Left lung (tissue), 10 donors: ENCODE data around the gene ARID3C. TPM values are rescaled to one million over a fixed set of nuclear protein-coding genes. Genes with fewer than 3 reads are reported as not detected.

Source experiments
- ATAC-seq: fragments of 200-7000 bp; cut with Tn5 transposase; one replicate; pipeline ENCODE4 v1.9.1; 2020; ENCODE audit warnings: moderate library complexity
- DNase-seq, 4 donors: peaks; one replicate each; pipeline ENCODE4 v3.0.0-alpha.2; 2013 to 2020
- H3K27ac ChIP-seq, 2 donors: fragments of 200-600 bp; sonication (generic) in 1 of 2; one replicate each; pipeline versions ENCODE4 v1.5.0 to v1.8.0; 2020 to 2021
- H3K27me3 ChIP-seq, 2 donors: fragments of 200-600 bp; sonication (generic) in 1 of 2; one replicate each; pipeline versions ENCODE4 v1.5.0 to v1.8.0; 2020 to 2021
- H3K36me3 ChIP-seq, 2 donors: fragments of 200-600 bp; sonication (generic) in 1 of 2; one replicate each; pipeline versions ENCODE4 v1.5.0 to v1.8.0; 2020 to 2021
- H3K4me1 ChIP-seq, 2 donors: fragments of 200-600 bp; one replicate each; pipeline ENCODE4 v1.8.0; 2021
- H3K4me3 ChIP-seq, 2 donors: fragments of 200-600 bp; sonication (generic) in 1 of 2; one replicate each; pipeline versions ENCODE4 v1.5.0 to v1.8.0; 2020 to 2021; ENCODE audit warnings: mild to moderate bottlenecking in 1 of 2
- H3K9me3 ChIP-seq, 2 donors: fragments of 200-600 bp; sonication (generic) in 1 of 2; one replicate each; pipeline versions ENCODE4 v1.5.0 to v1.8.0; 2020 to 2021
- intact Hi-C, 2 donors: fragments of 100-400 bp; cut with DNase I; formaldehyde crosslinking; loops; one replicate each; pipeline versions ENCODE4 v1.11.2 to v1.14.2; 2022
- polyA plus RNA-seq, 6 donors: library from polyadenylated mRNA; unstranded; fragments of 120-200 nt; gene quantifications; one replicate each; pipeline ENCODE4 v1.2.1, GENCODE V29; 2013; ENCODE audit not compliant: insufficient read length in 6 of 6
- total RNA-seq, 2 donors: library from RNA; stranded (reverse); fragmentation: NEBNext Ultra II Directional; extraction: Animal tissue kit (Norgen Biotek cat#: 25700); gene quantifications; one replicate each; pipeline ENCODE4 v1.2.1, GENCODE V29; 2021
- TF ChIP-seq, protein P1 (sequence below), 2 donors: fragments of 200-600 bp; sonication (generic) in 1 of 2; IDR thresholded peaks; one replicate each; pipeline versions ENCODE4 v1.5.0 to v1.8.0; 2021; ENCODE audit warnings: antibody characterized with exemption in 2 of 2
- donor health status: DM: no; HTN: yes; CAD: no.
- donor health status: DM: no; HTN: no; CAD: no.

Gene ARID3C
- total and polyA plus RNA-seq, 8 donors = 0.13 to 0.24 (median 0.15) TPM; not detected in 5

DNA sequence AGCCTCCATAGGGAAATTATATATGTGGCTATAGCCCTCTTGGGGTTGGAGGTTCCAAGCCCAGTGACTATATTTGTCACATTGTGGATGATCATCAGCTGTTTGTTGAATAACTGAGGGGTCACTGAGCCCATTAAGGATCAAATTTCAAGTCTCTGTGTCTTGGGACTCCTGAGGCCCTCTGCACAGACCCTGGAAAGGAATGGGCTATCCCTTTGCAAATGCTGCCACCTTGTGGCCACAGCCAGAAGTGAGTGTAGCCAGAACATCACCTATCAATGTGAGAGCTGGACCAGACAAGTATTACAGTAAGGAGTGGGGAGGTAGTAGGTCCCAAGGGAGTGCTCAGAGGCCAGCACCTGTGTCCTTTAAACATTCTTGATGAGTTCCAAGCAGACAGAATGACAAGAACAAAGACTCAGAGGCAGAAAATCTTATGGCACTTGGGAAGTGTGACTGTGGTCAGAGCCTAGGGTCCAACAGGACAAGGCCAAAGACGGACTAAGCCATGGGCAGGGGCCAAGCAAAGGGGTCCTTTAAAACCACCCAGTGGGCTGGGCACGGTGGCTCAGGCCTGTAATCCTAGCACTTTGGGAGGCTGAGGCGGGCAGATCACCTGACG, 25.1 kb downstream of the ARID3C start:
- peak; percentile 70 to 88 (median 78) for DNase-seq

DNA sequence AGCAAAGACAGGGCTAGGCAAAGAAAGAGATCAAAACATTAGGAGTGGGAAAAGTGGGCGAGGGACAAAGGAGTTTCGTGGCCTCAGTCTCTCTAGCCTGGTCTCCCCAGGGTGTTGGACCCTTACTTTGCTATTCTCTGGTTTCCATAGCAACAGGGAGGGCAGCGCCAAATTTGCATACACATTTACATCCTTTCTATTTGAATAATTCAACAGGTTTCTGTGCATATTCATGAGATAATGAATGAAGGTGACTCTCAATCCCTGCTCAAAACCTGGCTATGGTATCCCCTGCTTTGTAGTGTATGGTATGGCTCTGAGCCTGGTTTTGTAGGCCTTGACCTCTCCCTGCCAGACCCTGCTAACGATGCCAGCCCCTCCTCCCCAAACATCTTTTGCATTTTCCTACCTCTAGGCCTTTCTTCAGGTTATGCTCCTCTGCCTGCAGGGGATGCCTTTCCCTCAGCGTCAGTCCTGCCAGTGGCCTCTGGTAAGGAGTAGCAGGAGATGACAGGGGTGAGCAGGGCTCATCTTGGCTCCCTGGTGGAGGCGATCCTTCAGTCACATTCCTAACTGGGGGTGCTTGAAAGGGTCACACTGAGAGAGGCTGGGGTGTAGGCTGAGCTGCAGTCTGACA, 26.8 kb downstream of the ARID3C start:
- H3K4me3 ChIP-seq = no peak overlapping the region
- TF ChIP-seq, protein P1, sequence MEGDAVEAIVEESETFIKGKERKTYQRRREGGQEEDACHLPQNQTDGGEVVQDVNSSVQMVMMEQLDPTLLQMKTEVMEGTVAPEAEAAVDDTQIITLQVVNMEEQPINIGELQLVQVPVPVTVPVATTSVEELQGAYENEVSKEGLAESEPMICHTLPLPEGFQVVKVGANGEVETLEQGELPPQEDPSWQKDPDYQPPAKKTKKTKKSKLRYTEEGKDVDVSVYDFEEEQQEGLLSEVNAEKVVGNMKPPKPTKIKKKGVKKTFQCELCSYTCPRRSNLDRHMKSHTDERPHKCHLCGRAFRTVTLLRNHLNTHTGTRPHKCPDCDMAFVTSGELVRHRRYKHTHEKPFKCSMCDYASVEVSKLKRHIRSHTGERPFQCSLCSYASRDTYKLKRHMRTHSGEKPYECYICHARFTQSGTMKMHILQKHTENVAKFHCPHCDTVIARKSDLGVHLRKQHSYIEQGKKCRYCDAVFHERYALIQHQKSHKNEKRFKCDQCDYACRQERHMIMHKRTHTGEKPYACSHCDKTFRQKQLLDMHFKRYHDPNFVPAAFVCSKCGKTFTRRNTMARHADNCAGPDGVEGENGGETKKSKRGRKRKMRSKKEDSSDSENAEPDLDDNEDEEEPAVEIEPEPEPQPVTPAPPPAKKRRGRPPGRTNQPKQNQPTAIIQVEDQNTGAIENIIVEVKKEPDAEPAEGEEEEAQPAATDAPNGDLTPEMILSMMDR (IDR thresholded peaks at IDR 0.05) = no peak
- DNase-seq = no peak
- no peaks in the 10 kb centered on the region for H3K4me1 ChIP-seq
- ATAC-seq = no peak
- H3K9me3 ChIP-seq = no peaks in the 10 kb centered on the region
- H3K36me3 ChIP-seq = no peaks in the 10 kb centered on the region
- H3K27me3 ChIP-seq = no peaks in the 10 kb centered on the region
- no peak overlapping the region for H3K27ac ChIP-seq
- intact Hi-C loops = loop anchor here in 1 of 2 donors (10.0 kb wide), 2 partner anchors 197 to 267 kb away; no protein-coding TSS in a partner anchor

More for the DNA sequence above, 25.1 kb downstream of the ARID3C start:
- H3K9me3 ChIP-seq = no peaks in the 10 kb centered on the region
- no peaks in the 10 kb centered on the region for H3K36me3 ChIP-seq
- no peak overlapping the region for H3K27ac ChIP-seq
- H3K4me3 ChIP-seq = no peak overlapping the region
- ATAC-seq = peak; percentile 96
- TF ChIP-seq, protein P1 (IDR thresholded peaks at IDR 0.05) = peak; percentile 91 to 92
- H3K4me1 ChIP-seq = no peaks in the 10 kb centered on the region
- no peaks in the 10 kb centered on the region for H3K27me3 ChIP-seq
- intact Hi-C loops = loop anchor here in 1 of 2 donors (10.0 kb wide), 2 partner anchors 199 to 269 kb away; no protein-coding TSS in a partner anchor

DNA sequence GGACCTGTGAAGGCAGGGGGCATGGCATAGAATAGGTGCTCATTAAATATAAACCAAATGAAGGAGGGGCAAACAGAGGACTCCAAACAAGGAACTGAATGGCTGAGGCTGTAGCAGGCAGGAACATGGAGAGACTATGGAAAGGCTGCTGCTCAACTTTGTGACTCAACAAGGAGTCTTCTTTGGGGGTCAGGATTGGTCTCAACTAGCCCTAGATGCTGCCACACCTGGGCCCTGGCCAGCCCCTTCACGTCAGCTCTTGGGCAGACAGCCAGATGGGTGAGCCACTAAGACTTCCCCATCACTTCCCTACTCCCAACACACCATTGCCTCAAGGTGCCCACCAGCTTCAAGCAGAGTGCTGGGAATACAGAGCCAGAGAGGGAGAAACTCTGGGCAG, 28.0 kb downstream of the ARID3C start:
- no peaks in the 10 kb centered on the region for H3K27me3 ChIP-seq
- DNase-seq (no peak), ATAC-seq (no peak)
- no peaks in the 10 kb centered on the region for H3K9me3 ChIP-seq
- no peak overlapping the region for H3K27ac ChIP-seq
- H3K4me1 ChIP-seq = no peaks in the 10 kb centered on the region
- intact Hi-C loops = loop anchor here in 1 of 2 donors (10.0 kb wide), 2 partner anchors 196 to 266 kb away; no protein-coding TSS in a partner anchor
- H3K36me3 ChIP-seq = no peaks in the 10 kb centered on the region
- no peak overlapping the region for H3K4me3 ChIP-seq
- TF ChIP-seq, protein P1 (IDR thresholded peaks at IDR 0.05) = no peak

DNA sequence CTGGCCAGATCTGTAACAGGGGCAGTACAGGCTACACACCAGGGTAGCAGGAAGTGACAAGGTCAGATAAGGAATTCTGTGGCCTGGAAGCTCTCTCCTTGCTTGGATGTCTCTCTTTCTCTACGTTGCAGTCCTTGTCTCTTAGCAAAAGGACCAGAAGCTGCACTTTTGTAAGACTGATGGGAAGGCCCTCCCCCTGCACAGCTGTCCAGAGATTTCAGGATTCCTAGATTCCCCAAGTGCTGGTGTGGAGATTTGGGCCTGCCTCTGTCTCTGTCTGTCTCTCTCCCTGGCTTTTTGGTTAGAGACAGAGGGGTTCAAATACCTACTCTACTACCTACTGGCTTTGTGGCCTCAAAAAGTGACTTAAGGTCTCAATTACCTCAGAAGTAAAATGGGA, 29.3 kb downstream of the ARID3C start:
- Histone ChIP-seq H3K36me3 (no peaks in the 10 kb centered on the region), H3K4me1 (no peaks in the 10 kb centered on the region), H3K27ac (no peak overlapping the region), H3K27me3 (peaks cover 0 to 3% of the 10 kb centered on the region in 2 donors), H3K4me3 (no peak overlapping the region), H3K9me3 (no peaks in the 10 kb centered on the region)
- ATAC-seq (no peak), DNase-seq (no peak)
- TF ChIP-seq, protein P1 (IDR thresholded peaks at IDR 0.05) = no peak
- intact Hi-C loops = no loop called here

DNA sequence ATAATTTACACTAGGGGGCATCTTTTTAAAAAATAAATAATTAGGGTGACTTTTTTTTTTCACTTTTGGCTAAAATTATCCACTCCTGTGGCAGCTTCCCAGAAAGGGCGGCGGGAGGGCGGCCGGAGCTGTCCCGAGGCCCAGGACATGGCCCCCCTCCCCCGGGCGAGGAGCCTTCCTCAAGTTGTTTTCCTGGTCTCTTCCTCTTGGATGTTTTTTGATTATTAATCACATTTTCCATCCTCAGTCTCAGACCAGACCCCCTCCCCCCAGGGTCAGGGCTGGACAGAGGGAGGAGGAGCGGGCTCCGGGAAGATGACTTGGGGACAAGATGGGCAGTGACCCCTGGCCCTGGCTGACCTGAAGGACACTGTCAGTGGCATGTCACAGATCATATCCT, 34.7 kb downstream of the ARID3C start:
- no peak for DNase-seq
- peaks cover 36 to 57% of the 10 kb centered on the region in 2 donors for H3K27me3 ChIP-seq
- H3K36me3 ChIP-seq = no peaks in the 10 kb centered on the region
- peaks cover 21 to 40% of the 10 kb centered on the region in 2 donors for H3K4me1 ChIP-seq
- H3K27ac ChIP-seq = no peak overlapping the region
- no peaks in the 10 kb centered on the region for H3K9me3 ChIP-seq
- no peak overlapping the region for H3K4me3 ChIP-seq
- TF ChIP-seq, protein P1 (IDR thresholded peaks at IDR 0.05) = no peak
- no peak for ATAC-seq
- intact Hi-C loops = loop anchor here in 1 of 2 donors (5.0 kb wide), 1 partner anchor 47 kb away; no protein-coding TSS in a partner anchor
